ENCODE data around the gene FOXP1.

DNA sequence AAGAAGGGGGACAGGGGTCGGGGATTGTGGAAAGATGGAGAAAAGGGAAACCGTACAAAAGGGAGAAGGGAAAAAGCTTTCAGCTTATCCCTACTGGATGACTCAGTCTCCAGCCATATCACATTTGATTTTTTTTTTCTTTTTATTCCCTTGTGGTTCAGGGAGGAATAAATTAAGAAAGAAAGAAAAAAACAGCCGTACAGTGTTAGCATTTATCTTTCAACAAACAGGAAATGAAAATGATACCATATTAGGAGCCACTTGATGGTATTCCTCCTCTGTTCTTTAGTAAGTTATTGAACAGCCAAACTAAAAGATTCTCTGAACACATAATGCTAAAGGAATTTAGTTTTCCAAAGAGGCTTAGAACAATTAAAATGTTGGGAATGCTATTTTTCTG lies 594.4 kb downstream of the FOXP1 start:
- TF ChIP-seq, protein P1, sequence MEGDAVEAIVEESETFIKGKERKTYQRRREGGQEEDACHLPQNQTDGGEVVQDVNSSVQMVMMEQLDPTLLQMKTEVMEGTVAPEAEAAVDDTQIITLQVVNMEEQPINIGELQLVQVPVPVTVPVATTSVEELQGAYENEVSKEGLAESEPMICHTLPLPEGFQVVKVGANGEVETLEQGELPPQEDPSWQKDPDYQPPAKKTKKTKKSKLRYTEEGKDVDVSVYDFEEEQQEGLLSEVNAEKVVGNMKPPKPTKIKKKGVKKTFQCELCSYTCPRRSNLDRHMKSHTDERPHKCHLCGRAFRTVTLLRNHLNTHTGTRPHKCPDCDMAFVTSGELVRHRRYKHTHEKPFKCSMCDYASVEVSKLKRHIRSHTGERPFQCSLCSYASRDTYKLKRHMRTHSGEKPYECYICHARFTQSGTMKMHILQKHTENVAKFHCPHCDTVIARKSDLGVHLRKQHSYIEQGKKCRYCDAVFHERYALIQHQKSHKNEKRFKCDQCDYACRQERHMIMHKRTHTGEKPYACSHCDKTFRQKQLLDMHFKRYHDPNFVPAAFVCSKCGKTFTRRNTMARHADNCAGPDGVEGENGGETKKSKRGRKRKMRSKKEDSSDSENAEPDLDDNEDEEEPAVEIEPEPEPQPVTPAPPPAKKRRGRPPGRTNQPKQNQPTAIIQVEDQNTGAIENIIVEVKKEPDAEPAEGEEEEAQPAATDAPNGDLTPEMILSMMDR (IDR thresholded peaks at IDR 0.05; ENCODE audit: low read depth, low read length, poor library complexity, severe bottlenecking), result no peak
- TF ChIP-seq EZH2phosphoT487 (IDR thresholded peaks at IDR 0.05; ENCODE audit: borderline replicate concordance, low read length), result no peak
